SK-N-SH treated with all-trans-retinoic acid at 6 μM for 48 hours (cell line): ENCODE measurements around the gene SCLT1.

Experiments used
- ATAC-seq: fragments of 200-7000 bp; cut with Tn5 transposase; 3 replicates; pipeline ENCODE4 v1.9.1; 2020; ENCODE audit warnings: mild to moderate bottlenecking, moderate library complexity
- ARNTL ChIP-seq: fragments of 450-650 bp; formaldehyde crosslinking; IDR thresholded peaks from 2 replicates; pipeline ENCODE4 v1.5.0; 2020; ENCODE audit warnings: low read depth, mild to moderate bottlenecking, moderate library complexity, borderline replicate concordance
- BACH2 ChIP-seq: fragments of 250-450 bp; sonication (Bioruptor Pico); IDR thresholded peaks from 2 replicates; pipeline ENCODE4 v1.9.0; 2021; ENCODE audit warnings: mild to moderate bottlenecking, borderline replicate concordance
- CREB5 ChIP-seq: fragments of 250-450 bp; sonication (Bioruptor Pico); IDR thresholded peaks from 2 replicates; pipeline ENCODE4 v1.5.1; 2020; ENCODE audit warnings: low read depth, mild to moderate bottlenecking, moderate library complexity
- CSDC2 ChIP-seq: fragments of 250-450 bp; sonication (Bioruptor Pico); IDR thresholded peaks from 2 replicates; pipeline ENCODE4 v1.5.0; 2020; ENCODE audit warnings: mild to moderate bottlenecking, moderate library complexity
- ESRRG ChIP-seq: fragments of 250-450 bp; sonication (Bioruptor Pico); IDR thresholded peaks from 2 replicates; pipeline ENCODE4 v1.6.1; 2021; ENCODE audit warnings: mild to moderate bottlenecking
- GLIS3 ChIP-seq: fragments of 250-450 bp; sonication (Bioruptor Pico); IDR thresholded peaks from 2 replicates; pipeline ENCODE4 v1.5.0; 2020; ENCODE audit warnings: mild to moderate bottlenecking, moderate library complexity
- ISL1 ChIP-seq: fragments of 250-450 bp; sonication (Bioruptor Pico); IDR thresholded peaks from 2 replicates; pipeline ENCODE4 v2.1.2; 2022; ENCODE audit warnings: mild to moderate bottlenecking, moderate library complexity
- OSR1 ChIP-seq: fragments of 250-450 bp; sonication (Bioruptor Pico); IDR thresholded peaks from 2 replicates; pipeline ENCODE4 v1.8.0; 2022; ENCODE audit warnings: moderate library complexity, mild to moderate bottlenecking, inconsistent platforms
- POU6F1 ChIP-seq: fragments of 250-450 bp; sonication (Bioruptor Pico); IDR thresholded peaks from 2 replicates; pipeline ENCODE4 v1.8.0; 2021; ENCODE audit warnings: low read depth, mild to moderate bottlenecking, moderate library complexity, borderline replicate concordance
- PPARA ChIP-seq: fragments of 250-450 bp; sonication (Bioruptor Pico); IDR thresholded peaks from 2 replicates; pipeline ENCODE4 v1.5.0; 2020; ENCODE audit warnings: mild to moderate bottlenecking, borderline replicate concordance
- RARB ChIP-seq: fragments of 250-450 bp; sonication (Bioruptor Pico); IDR thresholded peaks from 2 replicates; pipeline ENCODE4 v1.8.0; 2021; ENCODE audit warnings: mild to moderate bottlenecking, moderate library complexity
- SNAI2 ChIP-seq: fragments of 250-450 bp; sonication (Bioruptor Pico); IDR thresholded peaks from 2 replicates; pipeline ENCODE4 v1.5.0; 2020; ENCODE audit warnings: mild to moderate bottlenecking, moderate library complexity
- TCF4 ChIP-seq: fragments of 250-450 bp; sonication (Bioruptor Pico); IDR thresholded peaks from 2 replicates; pipeline ENCODE4 v1.8.0; 2021; ENCODE audit warnings: mild to moderate bottlenecking, moderate library complexity, borderline replicate concordance
- TOX ChIP-seq: fragments of 250-450 bp; sonication (Bioruptor Pico); IDR thresholded peaks from 2 replicates; pipeline ENCODE4 v1.8.0; 2021; ENCODE audit warnings: mild to moderate bottlenecking, moderate library complexity, borderline replicate concordance
- ZC3H10 ChIP-seq: fragments of 250-450 bp; sonication (Bioruptor Pico); IDR thresholded peaks from 2 replicates; pipeline ENCODE4 v1.5.1; 2021; ENCODE audit warnings: mild to moderate bottlenecking, moderate library complexity
- ZFP3 ChIP-seq: fragments of 250-450 bp; sonication (Bioruptor Pico); IDR thresholded peaks from 2 replicates; pipeline ENCODE4 v1.5.0; 2020; ENCODE audit warnings: mild to moderate bottlenecking, moderate library complexity
- ZFP30 ChIP-seq: fragments of 450-650 bp; formaldehyde crosslinking; IDR thresholded peaks from 2 replicates; pipeline ENCODE4 v1.5.0; 2022; ENCODE audit warnings: mild to moderate bottlenecking, moderate library complexity
- ZNF565 ChIP-seq: fragments of 450-650 bp; formaldehyde crosslinking; conservative IDR thresholded peaks from 2 replicates; pipeline ENCODE4 v1.5.0; 2020; ENCODE audit warnings: low read depth, mild to moderate bottlenecking, moderate library complexity
- ZNF70 ChIP-seq: fragments of 450-650 bp; formaldehyde crosslinking; IDR thresholded peaks from 2 replicates; pipeline ENCODE4 v1.5.0; 2020; ENCODE audit warnings: mild to moderate bottlenecking, moderate library complexity
- ZNF8 ChIP-seq: fragments of 450-650 bp; formaldehyde crosslinking; IDR thresholded peaks from 2 replicates; pipeline ENCODE4 v1.5.0; 2020; ENCODE audit warnings: mild to moderate bottlenecking, moderate library complexity
- TF ChIP-seq, protein P1 (sequence below): fragments of 250-450 bp; sonication (Bioruptor Pico); IDR thresholded peaks from 2 replicates; pipeline ENCODE4 v1.8.0; 2020; ENCODE audit warnings: mild to moderate bottlenecking, moderate library complexity, borderline replicate concordance
- TF ChIP-seq, protein P2 (sequence below): fragments of 250-450 bp; sonication (Bioruptor Pico); IDR thresholded peaks from 2 replicates; pipeline ENCODE4 v1.5.0; 2020; ENCODE audit warnings: mild to moderate bottlenecking, moderate library complexity
- TF ChIP-seq, protein P3 (sequence below): fragments of 250-450 bp; sonication (Bioruptor Pico); IDR thresholded peaks from 2 replicates; pipeline ENCODE4 v1.5.1; 2021; ENCODE audit warnings: mild to moderate bottlenecking, moderate library complexity

Gene SCLT1

DNA sequence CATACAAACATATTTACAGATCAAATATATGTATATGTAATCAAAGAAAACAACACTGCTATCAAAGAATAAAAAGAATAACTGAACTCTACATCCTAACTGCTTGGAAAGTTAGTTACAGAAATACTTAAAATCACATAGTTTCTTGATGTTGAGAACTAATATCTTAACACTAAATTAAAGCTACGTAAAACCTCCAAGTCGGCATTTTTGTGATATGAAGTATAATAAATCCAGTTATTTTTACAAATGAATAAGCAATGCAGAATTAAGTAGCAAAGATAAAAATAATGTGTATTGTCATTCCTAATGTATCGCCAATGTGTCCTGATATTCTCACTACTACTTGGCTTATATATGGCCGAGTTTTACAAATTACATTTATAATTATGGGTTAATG lies 215.4 kb downstream of the SCLT1 start:
- TF ChIP-seq RARB (CRISPR knock-in tag) (no peak), ARNTL (CRISPR knock-in tag) (no peak), POU6F1 (CRISPR knock-in tag) (no peak), BACH2 (CRISPR knock-in tag) (no peak), GLIS3 (CRISPR knock-in tag) (no peak), ZFP30 (CRISPR knock-in tag) (no peak), CSDC2 (CRISPR knock-in tag) (no peak), TOX (CRISPR knock-in tag) (no peak), CREB5 (no peak), ISL1 (CRISPR knock-in tag) (no peak), ZNF8 (CRISPR knock-in tag) (no peak), TCF4 (no peak), ZC3H10 (no peak), ZNF70 (no peak)
- TF ChIP-seq, protein P1, sequence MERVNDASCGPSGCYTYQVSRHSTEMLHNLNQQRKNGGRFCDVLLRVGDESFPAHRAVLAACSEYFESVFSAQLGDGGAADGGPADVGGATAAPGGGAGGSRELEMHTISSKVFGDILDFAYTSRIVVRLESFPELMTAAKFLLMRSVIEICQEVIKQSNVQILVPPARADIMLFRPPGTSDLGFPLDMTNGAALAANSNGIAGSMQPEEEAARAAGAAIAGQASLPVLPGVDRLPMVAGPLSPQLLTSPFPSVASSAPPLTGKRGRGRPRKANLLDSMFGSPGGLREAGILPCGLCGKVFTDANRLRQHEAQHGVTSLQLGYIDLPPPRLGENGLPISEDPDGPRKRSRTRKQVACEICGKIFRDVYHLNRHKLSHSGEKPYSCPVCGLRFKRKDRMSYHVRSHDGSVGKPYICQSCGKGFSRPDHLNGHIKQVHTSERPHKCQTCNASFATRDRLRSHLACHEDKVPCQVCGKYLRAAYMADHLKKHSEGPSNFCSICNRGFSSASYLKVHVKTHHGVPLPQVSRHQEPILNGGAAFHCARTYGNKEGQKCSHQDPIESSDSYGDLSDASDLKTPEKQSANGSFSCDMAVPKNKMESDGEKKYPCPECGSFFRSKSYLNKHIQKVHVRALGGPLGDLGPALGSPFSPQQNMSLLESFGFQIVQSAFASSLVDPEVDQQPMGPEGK (CRISPR knock-in tag): no peak
- TF ChIP-seq, protein P2, sequence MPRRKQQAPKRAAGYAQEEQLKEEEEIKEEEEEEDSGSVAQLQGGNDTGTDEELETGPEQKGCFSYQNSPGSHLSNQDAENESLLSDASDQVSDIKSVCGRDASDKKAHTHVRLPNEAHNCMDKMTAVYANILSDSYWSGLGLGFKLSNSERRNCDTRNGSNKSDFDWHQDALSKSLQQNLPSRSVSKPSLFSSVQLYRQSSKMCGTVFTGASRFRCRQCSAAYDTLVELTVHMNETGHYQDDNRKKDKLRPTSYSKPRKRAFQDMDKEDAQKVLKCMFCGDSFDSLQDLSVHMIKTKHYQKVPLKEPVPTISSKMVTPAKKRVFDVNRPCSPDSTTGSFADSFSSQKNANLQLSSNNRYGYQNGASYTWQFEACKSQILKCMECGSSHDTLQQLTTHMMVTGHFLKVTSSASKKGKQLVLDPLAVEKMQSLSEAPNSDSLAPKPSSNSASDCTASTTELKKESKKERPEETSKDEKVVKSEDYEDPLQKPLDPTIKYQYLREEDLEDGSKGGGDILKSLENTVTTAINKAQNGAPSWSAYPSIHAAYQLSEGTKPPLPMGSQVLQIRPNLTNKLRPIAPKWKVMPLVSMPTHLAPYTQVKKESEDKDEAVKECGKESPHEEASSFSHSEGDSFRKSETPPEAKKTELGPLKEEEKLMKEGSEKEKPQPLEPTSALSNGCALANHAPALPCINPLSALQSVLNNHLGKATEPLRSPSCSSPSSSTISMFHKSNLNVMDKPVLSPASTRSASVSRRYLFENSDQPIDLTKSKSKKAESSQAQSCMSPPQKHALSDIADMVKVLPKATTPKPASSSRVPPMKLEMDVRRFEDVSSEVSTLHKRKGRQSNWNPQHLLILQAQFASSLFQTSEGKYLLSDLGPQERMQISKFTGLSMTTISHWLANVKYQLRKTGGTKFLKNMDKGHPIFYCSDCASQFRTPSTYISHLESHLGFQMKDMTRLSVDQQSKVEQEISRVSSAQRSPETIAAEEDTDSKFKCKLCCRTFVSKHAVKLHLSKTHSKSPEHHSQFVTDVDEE (CRISPR knock-in tag): no peak
- TF ChIP-seq, protein P3, sequence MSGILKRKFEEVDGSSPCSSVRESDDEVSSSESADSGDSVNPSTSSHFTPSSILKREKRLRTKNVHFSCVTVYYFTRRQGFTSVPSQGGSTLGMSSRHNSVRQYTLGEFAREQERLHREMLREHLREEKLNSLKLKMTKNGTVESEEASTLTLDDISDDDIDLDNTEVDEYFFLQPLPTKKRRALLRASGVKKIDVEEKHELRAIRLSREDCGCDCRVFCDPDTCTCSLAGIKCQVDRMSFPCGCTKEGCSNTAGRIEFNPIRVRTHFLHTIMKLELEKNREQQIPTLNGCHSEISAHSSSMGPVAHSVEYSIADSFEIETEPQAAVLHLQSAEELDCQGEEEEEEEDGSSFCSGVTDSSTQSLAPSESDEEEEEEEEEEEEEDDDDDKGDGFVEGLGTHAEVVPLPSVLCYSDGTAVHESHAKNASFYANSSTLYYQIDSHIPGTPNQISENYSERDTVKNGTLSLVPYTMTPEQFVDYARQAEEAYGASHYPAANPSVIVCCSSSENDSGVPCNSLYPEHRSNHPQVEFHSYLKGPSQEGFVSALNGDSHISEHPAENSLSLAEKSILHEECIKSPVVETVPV (CRISPR knock-in tag): no peak
- ATAC-seq: no peak

DNA sequence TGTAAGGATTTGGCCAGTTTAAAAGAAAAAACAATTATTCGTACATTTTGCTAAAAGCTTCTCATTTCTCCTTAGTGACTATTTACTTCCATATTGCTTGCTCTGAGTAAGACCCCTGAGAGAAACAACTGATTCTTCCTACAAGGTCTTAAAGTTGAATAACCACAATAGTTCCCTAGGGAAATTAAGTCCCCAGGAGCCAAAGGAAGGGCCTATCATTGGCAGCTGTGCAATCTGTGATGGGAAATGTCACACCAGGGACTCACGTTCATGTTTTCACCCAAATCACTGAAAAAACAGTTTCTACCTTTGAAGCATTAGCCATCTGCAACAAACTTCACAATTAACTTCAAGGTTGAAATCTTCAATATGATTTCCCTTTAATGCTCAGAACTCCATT lies 217.1 kb downstream of the SCLT1 start:
- TF ChIP-seq POU6F1 (CRISPR knock-in tag) (no peak), ARNTL (CRISPR knock-in tag) (no peak), PPARA (CRISPR knock-in tag) (no peak), ZNF70 (no peak), ZC3H10 (no peak), TOX (CRISPR knock-in tag) (no peak), ZFP3 (CRISPR knock-in tag) (no peak), ZFP30 (CRISPR knock-in tag) (no peak), CSDC2 (CRISPR knock-in tag) (no peak), SNAI2 (CRISPR knock-in tag) (no peak), RARB (CRISPR knock-in tag) (no peak), ZNF565 (no peak), OSR1 (CRISPR knock-in tag) (no peak), ESRRG (CRISPR knock-in tag) (no peak), CREB5 (no peak)
- TF ChIP-seq, protein P2 (CRISPR knock-in tag): no peak
- TF ChIP-seq, protein P3 (CRISPR knock-in tag): no peak
- ATAC-seq: no peak
